Embryonic facial prominence (tissue), 1 donor: ENCODE measurements around the gene FGD2.

ENCODE experiments used
- DNase-seq: peaks from one replicate; pipeline ENCODE4 v3.0.0-alpha.2; 2016; ENCODE audit errors: extremely low spot score

Gene FGD2

DNA sequence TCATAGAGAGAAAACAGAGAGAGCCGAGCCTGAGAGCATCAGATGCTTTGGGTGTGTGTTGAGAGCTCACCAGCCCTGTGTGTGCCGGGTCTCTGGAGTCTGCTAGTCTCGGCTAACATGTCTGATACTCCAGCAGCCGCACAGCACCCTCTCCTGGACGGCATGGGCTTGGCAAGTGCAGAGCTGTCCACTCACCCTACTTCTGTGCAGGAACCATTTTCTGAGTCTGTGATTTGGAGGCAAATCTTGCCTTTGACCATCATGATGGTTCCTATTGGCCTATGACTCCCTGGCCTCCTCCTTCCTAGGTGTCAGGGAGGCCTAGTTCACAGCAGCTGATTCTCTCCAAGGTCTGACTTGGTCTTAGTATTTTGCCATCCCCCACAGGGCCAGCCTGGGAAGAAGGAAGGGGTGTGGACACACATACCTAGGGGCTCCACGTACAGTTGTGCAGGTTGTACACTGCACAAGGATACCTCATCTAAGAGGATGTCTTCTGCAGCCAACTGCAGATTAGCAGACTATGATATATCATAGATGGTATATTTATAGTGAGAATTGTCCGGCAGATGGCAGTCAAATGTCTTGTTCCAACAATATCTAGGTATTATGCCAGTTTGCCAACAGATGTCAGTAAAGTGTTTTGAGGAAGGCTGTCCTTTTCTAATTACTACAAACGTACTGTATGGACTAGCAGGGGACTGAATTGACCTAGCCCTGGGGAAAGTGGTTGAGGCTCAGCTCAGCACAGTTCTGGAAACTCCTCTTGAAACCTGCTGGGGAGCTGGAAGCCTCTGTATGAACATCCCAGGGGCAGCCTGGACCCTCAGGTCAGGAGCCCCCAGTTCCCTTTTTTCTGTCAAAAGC, 13.0 kb downstream of the FGD2 start:
- peak; percentile 72 for DNase-seq

DNA sequence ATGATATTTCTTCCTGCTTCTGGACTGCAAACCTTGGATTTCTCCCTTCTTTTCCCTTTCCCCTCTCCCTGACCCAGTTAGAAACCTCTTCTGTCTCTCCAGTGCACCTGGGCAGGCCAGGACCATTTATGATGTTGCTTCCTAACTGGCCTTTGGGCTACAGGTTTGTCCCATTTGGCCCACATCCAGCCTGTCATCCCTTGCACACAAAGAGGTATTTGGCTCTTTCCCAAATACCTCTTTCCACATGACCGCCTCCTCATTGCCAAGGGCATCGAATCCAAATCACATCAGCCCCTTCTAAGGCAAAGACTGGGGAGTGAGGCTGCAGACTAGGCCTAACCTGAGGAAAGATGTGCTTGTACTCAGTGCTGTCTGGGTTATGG, 13.6 kb downstream of the FGD2 start:
- DNase-seq, result no peak

DNA sequence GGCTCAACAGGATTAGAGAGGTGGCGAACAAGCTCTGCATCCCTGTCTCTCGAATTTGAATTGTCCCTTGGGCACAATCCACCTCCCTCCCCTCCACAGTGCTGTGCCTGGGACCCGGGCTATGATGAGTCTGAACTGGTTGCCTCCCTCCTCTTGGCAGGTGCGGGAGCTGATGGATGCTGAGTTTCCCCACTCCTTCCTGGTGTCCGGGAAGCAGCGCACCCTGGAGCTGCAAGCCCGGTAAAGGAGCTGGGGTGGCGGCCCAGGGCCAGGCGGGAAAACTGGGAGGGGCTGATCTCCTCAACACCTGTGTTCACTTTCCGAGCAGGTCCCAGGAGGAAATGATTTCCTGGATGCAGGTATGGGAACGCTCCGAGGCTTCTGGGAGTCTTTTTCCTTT, 14.9 kb downstream of the FGD2 start:
- no peak for DNase-seq

DNA sequence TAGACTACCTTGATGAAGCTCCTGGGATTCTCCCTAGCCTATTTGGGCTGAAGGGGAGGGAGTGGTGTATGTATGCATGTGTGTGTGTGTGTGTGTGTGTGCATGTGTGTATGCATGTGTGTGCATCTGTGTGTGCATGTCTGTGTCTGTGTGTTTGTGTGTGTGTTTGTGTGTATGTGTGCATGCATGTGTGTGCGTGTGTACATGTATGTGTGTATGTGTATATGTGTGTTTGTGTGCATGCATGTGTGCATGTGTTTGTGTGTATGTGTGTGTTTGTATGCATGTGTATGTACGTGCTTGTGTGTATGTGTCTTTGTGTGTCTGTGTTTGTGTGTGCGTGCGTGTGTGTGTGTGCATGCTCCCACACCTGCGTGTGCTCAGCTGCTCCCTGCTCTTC, 15.4 kb downstream of the FGD2 start:
- no peak for DNase-seq

DNA sequence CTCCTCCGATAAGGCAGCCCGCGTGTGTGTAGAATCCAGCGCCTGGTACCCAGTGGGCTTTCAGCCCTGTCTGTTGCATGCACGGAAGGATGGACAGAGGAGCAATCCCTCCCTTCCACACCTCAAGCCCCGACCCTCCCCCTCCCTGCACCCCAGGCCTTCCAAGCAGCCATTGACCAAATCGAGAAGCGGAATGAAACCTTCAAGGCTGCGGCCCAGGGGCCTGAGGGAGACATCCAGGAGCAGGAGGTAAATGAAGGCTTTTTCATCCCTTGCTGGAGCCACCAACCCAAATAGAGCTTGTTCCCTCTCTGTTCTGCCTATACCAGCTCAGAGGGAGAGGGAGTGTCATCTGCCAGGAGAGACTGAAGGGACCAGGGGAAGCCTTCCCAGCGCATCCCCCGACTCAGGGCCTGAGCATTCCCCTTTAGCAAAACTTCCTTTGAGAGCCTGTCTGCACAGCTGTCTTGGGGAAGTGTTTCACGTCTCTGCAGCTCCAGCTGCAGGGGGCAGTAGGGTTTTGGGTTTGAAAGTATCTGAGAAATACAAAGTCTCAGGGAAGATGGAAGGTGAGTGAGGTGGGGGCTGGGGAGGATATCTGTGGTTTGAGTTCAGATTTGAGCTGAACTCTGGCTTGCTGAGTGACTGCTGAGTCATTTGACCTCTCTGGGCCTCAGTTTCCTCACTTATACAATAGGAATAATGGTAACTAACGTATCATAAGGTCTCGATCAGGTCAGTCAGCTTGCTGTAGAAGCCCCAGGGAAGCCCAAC, 16.1 kb downstream of the FGD2 start:
- no peak for DNase-seq

DNA sequence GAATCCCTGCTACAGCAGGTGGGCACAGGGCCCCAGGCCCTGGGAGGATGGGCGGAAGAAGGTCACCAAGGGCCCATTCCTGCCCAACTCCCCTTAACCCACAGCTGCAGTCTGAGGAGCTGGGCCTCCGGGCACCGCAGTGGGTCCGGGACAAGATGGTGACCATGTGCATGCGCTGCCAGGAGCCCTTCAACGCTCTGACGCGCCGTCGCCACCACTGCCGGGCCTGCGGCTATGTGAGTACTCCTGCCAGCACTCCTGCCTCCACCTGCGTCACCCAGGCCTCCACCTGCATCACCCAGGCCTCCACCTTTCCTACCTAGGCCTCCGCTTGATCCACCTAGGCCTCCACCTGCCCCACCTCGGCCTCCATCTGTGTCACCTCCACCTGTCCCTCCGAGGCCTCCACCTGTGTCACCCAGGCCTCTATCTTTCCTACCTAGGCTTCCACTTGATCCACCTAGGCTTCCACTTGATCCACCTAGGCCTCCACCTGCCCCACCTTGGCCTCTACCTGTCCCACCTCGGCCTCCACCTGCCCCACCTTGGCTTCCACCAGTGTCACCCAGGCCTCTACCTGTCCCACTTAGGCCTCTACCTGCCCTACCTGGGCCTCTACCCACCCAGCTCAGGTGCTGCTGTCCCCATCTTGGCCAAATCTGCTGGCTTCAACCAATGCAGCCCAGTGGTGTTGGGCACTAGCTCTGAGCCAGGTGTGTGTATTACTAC, 16.8 kb downstream of the FGD2 start:
- no peak for DNase-seq

GRCh38 chr6:37024656-37025337, 19.3 kb downstream of the FGD2 start:
- no peak for DNase-seq

DNA sequence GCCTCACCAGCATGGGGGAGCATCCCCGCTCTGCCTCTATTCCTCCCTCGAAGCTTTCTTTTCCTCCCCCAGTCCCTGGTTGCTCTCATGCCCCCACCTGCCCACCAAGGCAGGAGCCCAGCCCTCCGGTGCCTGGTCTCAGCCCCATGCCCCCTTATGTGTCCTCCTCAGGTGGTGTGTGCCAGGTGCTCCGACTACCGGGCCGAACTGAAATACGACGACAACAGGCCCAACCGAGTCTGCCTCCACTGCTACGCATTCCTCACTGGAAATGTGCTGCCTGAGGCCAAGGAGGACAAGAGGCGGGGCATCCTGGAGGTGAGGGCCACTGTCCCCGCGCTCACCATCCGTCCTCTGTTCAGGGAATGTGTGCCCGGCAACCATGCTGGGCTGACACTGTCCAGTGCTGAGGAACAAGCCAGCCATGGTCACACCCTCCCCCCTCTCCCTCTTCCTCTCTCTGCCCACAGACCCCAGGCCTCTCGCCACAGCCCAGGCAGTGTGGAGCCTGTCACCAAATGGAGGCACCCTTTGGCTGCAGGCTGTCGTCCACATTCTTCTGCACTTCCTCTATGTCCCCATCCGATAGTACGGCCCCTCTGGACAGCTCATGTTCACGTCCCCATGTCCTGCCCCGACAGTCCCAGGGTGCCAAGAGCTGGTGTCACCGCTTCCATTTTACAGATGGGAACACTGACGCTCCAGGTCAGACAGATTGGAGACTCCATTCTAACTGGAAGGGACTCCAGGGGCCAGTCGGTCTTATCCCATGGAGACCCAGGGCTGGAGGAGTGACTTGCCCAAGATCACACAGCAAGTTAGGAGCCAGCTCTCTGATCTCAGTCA, 20.4 kb downstream of the FGD2 start:
- DNase-seq, result no peak

- DNase-seq, result no peak
Observed at GRCh38 chr6:37027036-37027720, 21.7 kb downstream of the FGD2 start.

DNA sequence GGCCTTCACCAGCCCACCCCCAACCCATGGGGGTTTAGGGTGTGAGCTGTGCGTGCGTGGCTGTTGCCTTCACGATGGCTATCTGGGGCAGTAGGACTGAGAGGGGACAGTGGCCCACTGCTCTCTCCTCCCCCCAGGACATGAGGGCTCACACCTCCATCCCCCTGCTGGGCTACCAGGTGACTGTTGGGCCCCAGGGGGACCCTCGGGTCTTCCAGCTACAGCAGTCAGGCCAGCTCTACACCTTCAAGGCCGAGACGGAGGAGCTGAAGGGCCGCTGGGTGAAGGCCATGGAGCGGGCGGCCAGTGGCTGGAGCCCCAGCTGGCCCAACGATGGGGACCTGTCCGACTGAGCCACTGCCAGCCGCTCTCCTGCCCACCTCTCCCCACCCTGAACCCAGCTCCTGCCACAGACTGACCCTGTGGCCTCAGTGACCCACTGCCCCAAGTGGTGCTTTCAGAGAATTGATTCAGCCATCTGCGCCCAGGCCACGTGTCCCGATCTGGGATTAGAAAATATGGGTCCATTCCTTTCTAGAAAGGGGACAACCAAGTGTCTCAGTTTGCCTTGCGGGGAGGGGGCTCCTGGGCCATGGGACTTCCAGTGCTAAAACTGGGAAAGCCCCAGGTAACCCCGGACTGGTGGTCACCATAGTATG, 22.5 kb downstream of the FGD2 start:
- DNase-seq, result no peak

DNA sequence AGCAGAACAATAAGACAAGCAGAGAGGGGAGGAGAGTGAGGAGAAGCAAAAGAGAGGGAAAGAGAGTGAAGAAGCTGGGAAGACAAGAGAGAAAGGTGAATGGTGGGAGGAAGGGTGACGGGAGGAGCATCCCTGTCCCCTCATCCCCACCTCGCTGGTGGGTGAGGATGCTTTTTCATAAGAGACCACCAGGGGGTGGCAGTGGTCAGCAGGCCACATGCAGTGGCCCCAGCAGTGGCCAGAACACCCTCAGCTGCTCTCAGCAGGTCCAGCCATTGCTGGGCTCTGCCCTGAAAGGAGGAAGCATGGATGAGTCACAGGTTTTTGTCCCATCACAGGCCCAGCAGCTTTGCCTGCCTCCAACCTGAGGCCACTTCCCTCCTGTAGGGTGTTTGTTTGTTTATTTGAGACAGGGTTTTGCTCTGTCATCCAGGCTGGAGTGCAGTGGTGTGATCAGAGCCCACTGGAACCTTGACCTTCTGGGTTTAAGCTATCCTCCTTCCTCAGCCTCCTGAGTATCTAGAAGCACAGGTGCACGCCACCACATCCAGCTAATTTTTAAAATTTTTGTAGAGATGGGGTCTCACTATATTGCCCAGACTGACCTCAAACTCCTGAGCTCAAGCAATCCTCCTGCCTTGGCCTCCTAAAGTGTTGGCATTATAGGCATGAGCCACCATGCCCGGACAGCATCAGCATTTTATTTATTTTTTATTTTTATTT, 24.0 kb downstream of the FGD2 start:
- no peak for DNase-seq

GRCh38 chr6:37030599-37030998, 25.1 kb downstream of the FGD2 start:
- DNase-seq, result no peak

GRCh38 chr6:37032239-37032638, 26.8 kb downstream of the FGD2 start:
- no peak for DNase-seq

DNA sequence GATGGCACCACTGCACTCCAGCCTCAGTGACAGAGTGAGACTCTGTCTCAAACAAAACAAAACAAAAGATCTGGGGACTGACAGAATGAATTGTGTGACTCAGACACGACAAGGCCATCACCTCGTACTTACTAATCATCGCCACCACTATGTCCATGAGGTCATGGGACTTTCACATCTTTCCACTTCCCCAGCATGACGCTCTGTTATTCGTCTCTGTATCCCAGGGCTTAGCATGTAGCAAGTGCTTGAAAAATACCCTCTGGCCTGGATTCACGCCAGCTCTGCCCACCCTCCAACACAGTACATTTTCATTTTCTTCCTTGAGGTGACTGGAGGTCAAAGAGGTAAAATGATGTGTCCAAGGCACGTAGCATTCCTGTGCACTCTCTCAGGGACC, 27.8 kb downstream of the FGD2 start:
- no peak for DNase-seq

DNA sequence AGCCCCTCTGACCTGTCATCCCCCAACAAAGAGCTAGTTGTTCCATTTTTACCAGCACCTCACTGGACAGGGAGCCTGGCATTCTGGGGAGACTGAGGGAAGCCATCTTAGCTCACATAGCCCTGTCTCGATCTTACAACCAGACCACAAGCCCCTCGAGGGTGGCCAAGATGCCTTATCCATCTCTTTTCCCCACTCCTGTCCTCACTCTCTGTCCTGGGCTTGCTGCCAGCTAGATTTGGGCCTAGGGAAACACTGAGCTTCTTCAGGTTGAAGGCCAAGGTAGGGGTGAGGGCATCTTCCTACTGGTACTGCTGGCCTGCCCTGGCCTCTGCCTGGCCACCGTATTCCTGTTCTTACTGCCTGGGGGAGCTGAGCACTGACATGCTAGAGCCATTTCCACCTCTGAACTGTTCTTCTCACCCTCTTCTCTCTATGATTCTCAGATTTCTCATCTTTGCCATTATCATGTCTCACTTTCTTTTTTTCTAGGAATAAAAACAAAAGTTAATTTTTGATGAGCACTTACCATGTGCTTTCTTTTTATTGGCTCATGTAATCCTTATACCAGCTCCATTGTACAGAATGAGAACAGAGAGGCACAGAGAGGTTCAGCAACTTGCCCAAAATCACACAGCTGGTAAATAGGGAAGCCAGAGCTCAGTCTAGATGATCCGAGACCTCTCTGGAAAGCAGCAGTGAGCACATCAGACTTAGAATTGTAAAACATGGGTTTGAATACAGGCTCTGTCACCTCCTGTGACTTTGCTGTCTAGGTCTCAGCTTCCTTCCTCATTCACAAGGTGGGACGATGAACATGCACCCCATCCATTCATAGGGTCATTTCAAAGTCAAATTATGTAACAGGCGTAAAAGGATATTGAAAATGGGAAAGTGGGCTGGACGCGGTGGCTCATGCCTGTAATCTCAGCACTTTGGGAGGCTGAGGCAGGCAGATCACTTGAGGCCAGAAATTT, 28.7 kb downstream of the FGD2 start:
- DNase-seq, result no peak

- DNase-seq, result no peak
Observed at GRCh38 chr6:37036146-37036545, 30.7 kb downstream of the FGD2 start.

DNA sequence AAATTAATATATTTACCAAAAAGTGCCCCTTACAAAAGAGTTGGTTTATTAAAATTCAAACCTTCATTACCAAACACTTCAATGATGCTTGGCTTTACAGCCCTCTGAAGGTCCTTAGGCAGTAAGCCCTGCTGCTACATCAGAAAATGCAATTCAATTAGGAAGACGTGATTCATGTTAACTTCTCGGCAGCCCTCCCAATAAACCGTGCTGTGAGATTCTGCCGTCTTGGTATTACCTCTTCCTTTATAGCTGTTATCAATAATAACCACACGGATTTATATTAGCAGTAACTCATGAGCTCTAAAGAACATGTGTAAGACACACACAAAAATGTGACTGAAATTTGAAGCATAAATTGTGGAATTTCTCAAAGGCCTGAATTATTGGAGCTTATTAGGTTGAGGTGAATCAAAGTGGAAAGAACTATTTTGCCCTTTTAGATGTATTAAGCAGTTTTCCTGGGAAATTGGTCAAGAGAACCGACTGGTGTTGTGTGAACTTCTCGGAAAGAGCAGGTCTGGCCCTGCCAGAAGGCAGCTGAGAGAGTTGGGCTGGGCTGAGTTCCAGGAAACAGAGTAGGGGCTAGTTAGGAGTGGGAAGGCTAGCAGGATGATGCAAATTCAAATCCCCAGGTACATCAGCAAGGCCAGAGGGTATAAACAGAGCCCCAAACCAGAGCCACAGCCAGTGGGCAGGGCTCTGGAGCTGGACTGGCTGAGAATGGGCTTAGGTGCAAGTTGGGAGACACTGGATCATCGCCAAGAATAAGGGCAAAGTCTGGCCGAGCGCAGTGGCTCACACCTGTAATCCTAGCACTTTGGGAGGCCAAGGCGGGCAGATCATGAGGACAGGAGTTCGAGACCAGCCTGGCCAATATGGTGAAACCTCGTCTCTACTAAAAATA, 33.1 kb downstream of the FGD2 start:
- no peak for DNase-seq
